ENCODE data around the gene MICALL2.

MICALL2 gene

GRCh38 chr7:1433128-1433920 is 25.9 kb downstream of the MICALL2 start:
- DNase-seq (ENCODE audit: low spot score): no peak

GRCh38 chr7:1432411-1433082 is 26.7 kb downstream of the MICALL2 start:
- peak; percentile 78 for DNase-seq (ENCODE audit: low spot score)

- DNase-seq (ENCODE audit: low spot score): no peak
Measured at GRCh38 chr7:1431634-1432380, 27.5 kb downstream of the MICALL2 start.

GRCh38 chr7:1431226-1431625 is 28.0 kb downstream of the MICALL2 start:
- DNase-seq (ENCODE audit: low spot score): no peak

- DNase-seq (ENCODE audit: low spot score): no peak
Measured at GRCh38 chr7:1430056-1430845, 29.0 kb downstream of the MICALL2 start.

GRCh38 chr7:1428941-1429501 is 30.2 kb downstream of the MICALL2 start:
- DNase-seq (ENCODE audit: low spot score): no peak

- DNase-seq (ENCODE audit: low spot score): no peak
Measured at GRCh38 chr7:1427064-1427657, 32.1 kb downstream of the MICALL2 start.

GRCh38 chr7:1426474-1426873 is 32.8 kb downstream of the MICALL2 start:
- DNase-seq (ENCODE audit: low spot score): no peak

- no peak for DNase-seq (ENCODE audit: low spot score)
Measured at GRCh38 chr7:1425292-1426136, 33.8 kb downstream of the MICALL2 start.

GRCh38 chr7:1424041-1424440 is 35.2 kb downstream of the MICALL2 start:
- no peak for DNase-seq (ENCODE audit: low spot score)

GRCh38 chr7:1423264-1423811 is 35.9 kb downstream of the MICALL2 start:
- DNase-seq (ENCODE audit: low spot score): no peak

GRCh38 chr7:1422512-1423263 is 36.6 kb downstream of the MICALL2 start:
- DNase-seq (ENCODE audit: low spot score): no peak

- DNase-seq (ENCODE audit: low spot score): no peak
Measured at GRCh38 chr7:1421946-1422345, 37.3 kb downstream of the MICALL2 start.

- no peak for DNase-seq (ENCODE audit: low spot score)
Measured at GRCh38 chr7:1421020-1421790, 38.1 kb downstream of the MICALL2 start.

- no peak for DNase-seq (ENCODE audit: low spot score)
Measured at GRCh38 chr7:1419688-1420087, 39.6 kb downstream of the MICALL2 start.

- DNase-seq (ENCODE audit: low spot score): no peak
Measured at GRCh38 chr7:1419310-1419634, 40.0 kb downstream of the MICALL2 start.

- DNase-seq (ENCODE audit: low spot score): no peak
Measured at GRCh38 chr7:1418505-1419309, 40.6 kb downstream of the MICALL2 start.

Data from CD4-positive, alpha-beta T cell treated with Interleukin-15 for 4 hours (primary cell).